Measurements from ENCODE around the gene TAF1C.

TAF1C gene

DNA sequence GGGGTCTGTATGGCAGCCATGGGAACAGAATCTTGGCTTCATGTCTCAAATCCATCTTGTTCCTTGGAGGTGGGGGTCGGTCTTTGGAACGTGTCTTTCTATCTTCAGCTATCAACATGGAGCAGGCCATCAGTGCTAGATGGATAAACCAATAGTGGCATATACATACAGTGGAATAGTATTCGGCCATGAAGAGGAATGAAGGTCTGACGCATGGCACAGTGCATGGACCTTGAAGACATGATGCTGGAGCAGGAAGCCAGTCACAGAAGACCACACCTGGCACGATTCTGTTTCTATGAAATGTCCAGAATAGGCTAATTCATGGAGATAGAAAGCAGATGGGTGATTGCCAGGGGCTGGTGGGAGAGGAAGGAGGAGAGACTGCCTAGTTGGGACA is 45.2 kb upstream of the TAF1C start:
- Histone ChIP-seq H3K36me3 (ENCODE audit: control insufficient read depth in 1 of 2, insufficient read depth in 2 of 2, low read length in 2 of 2) (no peaks in the 10 kb centered on the region), H3K79me2 (ENCODE audit: control insufficient read depth, insufficient read depth, low read length, poor library complexity) (no peaks in the 10 kb centered on the region), H3K4ac (ENCODE audit: low read depth, low read length) (no peak overlapping the region), H3K9ac (ENCODE audit: low read length) (no peak overlapping the region), H4K12ac (ENCODE audit: low read depth, low read length) (no peak overlapping the region), H3K79me1 (ENCODE audit: low read length) (peaks cover 2% of the 10 kb centered on the region), H3K4me3 (ENCODE audit: low read depth, low read length) (no peak overlapping the region), H4K8ac (ENCODE audit: low read depth, low read length) (no peak overlapping the region), H3K4me1 (ENCODE audit: control insufficient read depth in 1 of 2, insufficient read depth in 2 of 2, low read length in 2 of 2) (peaks cover 10 to 11% of the 10 kb centered on the region in 2 experiments), H4K91ac (ENCODE audit: low read depth, low read length) (no peak overlapping the region), H2BK120ac (ENCODE audit: insufficient read depth, low read length, poor library complexity) (no peak overlapping the region), H3K9me3 (ENCODE audit: insufficient read depth, low read depth, low read length) (no peaks in the 10 kb centered on the region), H2BK5ac (ENCODE audit: low read depth, low read length, poor library complexity) (no peak overlapping the region), H3K4me2 (ENCODE audit: low read length) (no peak overlapping the region), H3K27me3 (ENCODE audit: insufficient read depth, low read length) (no peaks in the 10 kb centered on the region), H2BK12ac (ENCODE audit: low read length) (no peak overlapping the region), H3K23ac (ENCODE audit: low read length) (no peak overlapping the region), H2AFZ (ENCODE audit: insufficient read depth, low read length, poor library complexity) (no peak overlapping the region), H2AK5ac (ENCODE audit: low read length) (no peak overlapping the region), H3K18ac (ENCODE audit: low read length) (no peak overlapping the region), H3K14ac (ENCODE audit: low read length) (no peak overlapping the region), H3K27ac (ENCODE audit: low read depth, low read length) (no peak overlapping the region)
- no peak for DNase-seq
- WGBS (ENCODE audit: extremely low coverage, insufficient coverage, insufficient read length), result no CpG with 5 or more reads among the region's 5 CpGs

DNA sequence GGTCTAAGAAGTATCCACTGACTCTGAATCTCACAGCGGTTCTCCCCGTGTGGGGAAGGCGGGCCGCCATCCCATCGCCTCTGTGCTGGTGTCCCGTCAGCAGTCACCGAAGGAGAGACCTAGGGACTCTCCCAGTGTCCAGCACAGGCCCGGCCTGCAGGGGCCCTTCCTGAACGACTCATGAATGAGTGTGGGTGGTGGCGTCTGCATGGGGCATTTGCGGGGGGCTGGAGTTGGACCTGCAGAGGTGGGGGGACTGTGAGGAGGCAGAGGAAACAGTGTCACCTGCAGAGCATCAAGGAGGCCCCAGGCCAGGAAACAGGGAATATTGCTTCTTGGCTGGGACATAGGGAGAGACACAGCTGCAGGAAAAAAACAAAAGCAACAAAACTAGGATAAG is 42.6 kb upstream of the TAF1C start:
- Histone ChIP-seq H2BK12ac (ENCODE audit: low read length) (no peak overlapping the region), H3K14ac (ENCODE audit: low read length) (no peak overlapping the region), H4K91ac (ENCODE audit: low read depth, low read length) (no peak overlapping the region), H3K79me1 (ENCODE audit: low read length) (peaks cover 2% of the 10 kb centered on the region), H4K8ac (ENCODE audit: low read depth, low read length) (no peak overlapping the region), H3K23ac (ENCODE audit: low read length) (no peak overlapping the region), H2BK5ac (ENCODE audit: low read depth, low read length, poor library complexity) (no peak overlapping the region), H2AK5ac (ENCODE audit: low read length) (no peak overlapping the region), H3K9me3 (ENCODE audit: insufficient read depth, low read depth, low read length) (no peaks in the 10 kb centered on the region), H3K27me3 (ENCODE audit: insufficient read depth, low read length) (no peaks in the 10 kb centered on the region), H2BK120ac (ENCODE audit: insufficient read depth, low read length, poor library complexity) (no peak overlapping the region), H3K36me3 (ENCODE audit: control insufficient read depth in 1 of 2, insufficient read depth in 2 of 2, low read length in 2 of 2) (no peaks in the 10 kb centered on the region), H4K12ac (ENCODE audit: low read depth, low read length) (no peak overlapping the region), H3K4me3 (ENCODE audit: low read depth, low read length) (no peak overlapping the region), H3K18ac (ENCODE audit: low read length) (no peak overlapping the region), H3K4me2 (ENCODE audit: low read length) (no peak overlapping the region), H3K4me1 (ENCODE audit: control insufficient read depth in 1 of 2, insufficient read depth in 2 of 2, low read length in 2 of 2) (peaks cover 10 to 11% of the 10 kb centered on the region in 2 experiments), H3K4ac (ENCODE audit: low read depth, low read length) (no peak overlapping the region), H3K27ac (ENCODE audit: low read depth, low read length) (no peak overlapping the region), H3K9ac (ENCODE audit: low read length) (no peak overlapping the region), H2AFZ (ENCODE audit: insufficient read depth, low read length, poor library complexity) (no peak overlapping the region), H3K79me2 (ENCODE audit: control insufficient read depth, insufficient read depth, low read length, poor library complexity) (no peaks in the 10 kb centered on the region)
- WGBS (ENCODE audit: extremely low coverage, insufficient coverage, insufficient read length), result no CpG with 5 or more reads among the region's 11 CpGs
- no peak for DNase-seq

DNA sequence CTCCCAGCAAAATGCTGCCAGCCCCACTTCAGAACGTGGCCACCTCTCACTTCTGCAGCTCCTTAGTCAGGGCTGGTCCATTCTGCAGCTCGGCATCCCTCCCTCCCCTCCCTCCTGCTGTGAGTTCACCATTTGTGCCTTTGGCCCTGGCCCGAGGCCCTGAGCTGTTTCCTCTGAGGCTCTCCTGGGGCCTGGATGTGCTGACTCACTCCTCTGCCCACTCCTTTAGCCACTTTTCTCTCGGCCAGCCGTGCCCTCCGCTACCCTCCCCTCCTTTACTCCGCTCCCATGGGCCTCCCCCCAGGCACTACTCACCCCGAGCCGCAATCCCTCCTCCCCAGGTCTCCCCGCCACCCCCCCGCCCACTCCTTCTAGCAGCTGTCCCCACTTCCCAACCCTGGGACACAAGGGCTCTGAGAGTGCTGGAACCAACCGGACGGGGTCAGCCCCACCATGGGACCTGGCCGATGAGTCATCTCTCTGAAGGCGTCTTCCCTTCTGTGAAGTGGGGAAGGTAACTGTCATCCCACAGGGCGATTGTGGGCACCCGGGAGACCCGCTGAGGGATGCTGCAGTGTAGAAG is 41.5 kb upstream of the TAF1C start:
- no peaks in the 10 kb centered on the region for H3K36me3 ChIP-seq (ENCODE audit: control insufficient read depth in 1 of 2, insufficient read depth in 2 of 2, low read length in 2 of 2)
- H3K18ac ChIP-seq (ENCODE audit: low read length), result no peak overlapping the region
- H4K8ac ChIP-seq (ENCODE audit: low read depth, low read length), result no peak overlapping the region
- H3K23ac ChIP-seq (ENCODE audit: low read length), result no peak overlapping the region
- H3K14ac ChIP-seq (ENCODE audit: low read length), result no peak overlapping the region
- no peaks in the 10 kb centered on the region for H3K9me3 ChIP-seq (ENCODE audit: insufficient read depth, low read depth, low read length)
- WGBS (ENCODE audit: extremely low coverage, insufficient coverage, insufficient read length), result no CpG with 5 or more reads among the region's 18 CpGs
- no peak overlapping the region for H2AK5ac ChIP-seq (ENCODE audit: low read length)
- H2BK120ac ChIP-seq (ENCODE audit: insufficient read depth, low read length, poor library complexity), result no peak overlapping the region
- no peak overlapping the region for H3K27ac ChIP-seq (ENCODE audit: low read depth, low read length)
- H2AFZ ChIP-seq (ENCODE audit: insufficient read depth, low read length, poor library complexity), result no peak overlapping the region
- no peaks in the 10 kb centered on the region for H3K79me2 ChIP-seq (ENCODE audit: control insufficient read depth, insufficient read depth, low read length, poor library complexity)
- H3K79me1 ChIP-seq (ENCODE audit: low read length), result peaks cover 2% of the 10 kb centered on the region
- H3K4me2 ChIP-seq (ENCODE audit: low read length), result no peak overlapping the region
- peaks cover 10 to 11% of the 10 kb centered on the region in 2 experiments for H3K4me1 ChIP-seq (ENCODE audit: control insufficient read depth in 1 of 2, insufficient read depth in 2 of 2, low read length in 2 of 2)
- no peak overlapping the region for H3K4me3 ChIP-seq (ENCODE audit: low read depth, low read length)
- no peak overlapping the region for H4K91ac ChIP-seq (ENCODE audit: low read depth, low read length)
- DNase-seq, result peak in 1 of 2 donors; percentile 33
- no peak overlapping the region for H3K9ac ChIP-seq (ENCODE audit: low read length)
- H2BK5ac ChIP-seq (ENCODE audit: low read depth, low read length, poor library complexity), result no peak overlapping the region
- no peaks in the 10 kb centered on the region for H3K27me3 ChIP-seq (ENCODE audit: insufficient read depth, low read length)
- no peak overlapping the region for H3K4ac ChIP-seq (ENCODE audit: low read depth, low read length)
- no peak overlapping the region for H2BK12ac ChIP-seq (ENCODE audit: low read length)
- H4K12ac ChIP-seq (ENCODE audit: low read depth, low read length), result no peak overlapping the region

DNA sequence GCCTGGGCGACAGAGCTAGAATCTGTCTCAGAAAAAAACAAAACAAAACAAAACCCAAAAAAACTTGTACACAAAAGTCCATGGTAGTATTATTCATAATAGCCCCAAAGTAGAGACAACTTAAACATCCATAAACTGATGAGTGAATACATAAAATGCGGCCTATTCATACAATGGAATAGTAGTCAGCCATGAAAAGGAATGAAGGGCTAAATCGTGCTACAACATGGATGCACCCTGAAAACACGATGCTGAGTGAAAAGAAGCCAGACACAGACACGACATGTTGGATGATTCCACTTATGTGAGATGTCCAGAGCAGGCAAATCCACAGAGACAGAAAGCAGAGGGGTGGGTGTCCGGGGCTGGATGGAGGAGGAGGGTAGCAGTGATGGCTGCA is 40.7 kb upstream of the TAF1C start:
- H2BK5ac ChIP-seq (ENCODE audit: low read depth, low read length, poor library complexity), result no peak overlapping the region
- no peak overlapping the region for H3K27ac ChIP-seq (ENCODE audit: low read depth, low read length)
- no peaks in the 10 kb centered on the region for H3K36me3 ChIP-seq (ENCODE audit: control insufficient read depth in 1 of 2, insufficient read depth in 2 of 2, low read length in 2 of 2)
- no peak overlapping the region for H2BK120ac ChIP-seq (ENCODE audit: insufficient read depth, low read length, poor library complexity)
- H4K91ac ChIP-seq (ENCODE audit: low read depth, low read length), result no peak overlapping the region
- H3K23ac ChIP-seq (ENCODE audit: low read length), result no peak overlapping the region
- no peak overlapping the region for H2BK12ac ChIP-seq (ENCODE audit: low read length)
- H3K4me2 ChIP-seq (ENCODE audit: low read length), result no peak overlapping the region
- H3K9ac ChIP-seq (ENCODE audit: low read length), result no peak overlapping the region
- no peak overlapping the region for H4K12ac ChIP-seq (ENCODE audit: low read depth, low read length)
- no peak overlapping the region for H2AK5ac ChIP-seq (ENCODE audit: low read length)
- no CpG with 5 or more reads among the region's 6 CpGs for WGBS (ENCODE audit: extremely low coverage, insufficient coverage, insufficient read length)
- peaks cover 2% of the 10 kb centered on the region for H3K79me1 ChIP-seq (ENCODE audit: low read length)
- peaks cover 10 to 11% of the 10 kb centered on the region in 2 experiments for H3K4me1 ChIP-seq (ENCODE audit: control insufficient read depth in 1 of 2, insufficient read depth in 2 of 2, low read length in 2 of 2)
- no peak overlapping the region for H2AFZ ChIP-seq (ENCODE audit: insufficient read depth, low read length, poor library complexity)
- H3K79me2 ChIP-seq (ENCODE audit: control insufficient read depth, insufficient read depth, low read length, poor library complexity), result no peaks in the 10 kb centered on the region
- DNase-seq, result no peak
- no peak overlapping the region for H4K8ac ChIP-seq (ENCODE audit: low read depth, low read length)
- H3K4ac ChIP-seq (ENCODE audit: low read depth, low read length), result no peak overlapping the region
- no peak overlapping the region for H3K14ac ChIP-seq (ENCODE audit: low read length)
- no peak overlapping the region for H3K18ac ChIP-seq (ENCODE audit: low read length)
- no peaks in the 10 kb centered on the region for H3K27me3 ChIP-seq (ENCODE audit: insufficient read depth, low read length)
- H3K9me3 ChIP-seq (ENCODE audit: insufficient read depth, low read depth, low read length), result no peaks in the 10 kb centered on the region
- no peak overlapping the region for H3K4me3 ChIP-seq (ENCODE audit: low read depth, low read length)

Measured in trophoblast cell (in vitro differentiated cells and primary cell).